Stimulated activated CD8-positive, alpha-beta memory T cell treated with anti-CD3 and anti-CD28 coated beads, Interleukin-15, amount 100 ng/mL, for 4 hours (primary cell): ENCODE measurements around the gene PXMP2.
"Not testable (repeated sequence)": the region's sequence is repeated elsewhere in the genome, so short reads cannot be mapped to it uniquely, and the experiment has no call there.

ENCODE experiments used
- DNase-seq, 2 donors: peaks; one replicate each; pipeline ENCODE4 v3.0.0-alpha.2; 2020; ENCODE audit warnings: low read depth in 2 of 2

The PXMP2 gene

GRCh38 chr12:132694888-132695287, 7.5 kb downstream of the PXMP2 start:
- not testable (repeated sequence) for DNase-seq

GRCh38 chr12:132695431-132695830, 8.0 kb downstream of the PXMP2 start:
- no peak for DNase-seq

GRCh38 chr12:132698341-132698740, 11.0 kb downstream of the PXMP2 start:
- no peak for DNase-seq

- DNase-seq: no peak
These were observed 12.9 kb downstream of the PXMP2 start for GRCh38 chr12:132700212-132700822.

- DNase-seq: no peak
These were observed 15.3 kb downstream of the PXMP2 start for GRCh38 chr12:132702640-132703039.

GRCh38 chr12:132703641-132704040, 16.3 kb downstream of the PXMP2 start:
- no peak for DNase-seq

GRCh38 chr12:132707241-132707640, 19.9 kb downstream of the PXMP2 start:
- no peak for DNase-seq

- DNase-seq: no peak
These were observed 20.8 kb downstream of the PXMP2 start for GRCh38 chr12:132708150-132708549.

GRCh38 chr12:132710043-132710404, 22.6 kb downstream of the PXMP2 start:
- DNase-seq: no peak

GRCh38 chr12:132710405-132711079, 23.2 kb downstream of the PXMP2 start, which contains the start of gene PGAM5:
PGAM5 (plus strand) TSS chr12:132710842; CDS start chr12:132710877, 35 bp downstream.
- peak; percentile 83 to 84 for DNase-seq

- no peak for DNase-seq
These were observed 23.9 kb downstream of the PXMP2 start for GRCh38 chr12:132711080-132711843.

GRCh38 chr12:132713123-132713522, 25.7 kb downstream of the PXMP2 start:
- DNase-seq: no peak

- no peak for DNase-seq
These were observed 28.5 kb downstream of the PXMP2 start for GRCh38 chr12:132715874-132716273.

GRCh38 chr12:132716356-132716755, 29.0 kb downstream of the PXMP2 start:
- DNase-seq: no peak

GRCh38 chr12:132717011-132717410, 29.6 kb downstream of the PXMP2 start:
- no peak for DNase-seq

- DNase-seq: no peak
These were observed 30.4 kb downstream of the PXMP2 start for GRCh38 chr12:132717531-132718387.

- no peak for DNase-seq
These were observed 31.3 kb downstream of the PXMP2 start for GRCh38 chr12:132718644-132719043.

GRCh38 chr12:132719141-132719953, 32.0 kb downstream of the PXMP2 start:
- DNase-seq: no peak

- no peak for DNase-seq
These were observed 32.6 kb downstream of the PXMP2 start for GRCh38 chr12:132719954-132720324.

- DNase-seq: no peak
These were observed 33.4 kb downstream of the PXMP2 start for GRCh38 chr12:132720606-132721345.
